Suppressor macrophage (primary cell): ENCODE results near the gene KCNQ2.
"Not testable (repeated sequence)": the region's sequence is repeated elsewhere in the genome, so short reads cannot be mapped to it uniquely, and the experiment has no call there.

Experiments
- DNase-seq, 4 experiments: peaks; one replicate each; pipeline ENCODE4 v3.0.0-alpha.2; 2020 to 2022

Gene KCNQ2

GRCh38 chr20:63490416-63490815, 18.0 kb upstream of the KCNQ2 start:
- DNase-seq, result no peak

DNA sequence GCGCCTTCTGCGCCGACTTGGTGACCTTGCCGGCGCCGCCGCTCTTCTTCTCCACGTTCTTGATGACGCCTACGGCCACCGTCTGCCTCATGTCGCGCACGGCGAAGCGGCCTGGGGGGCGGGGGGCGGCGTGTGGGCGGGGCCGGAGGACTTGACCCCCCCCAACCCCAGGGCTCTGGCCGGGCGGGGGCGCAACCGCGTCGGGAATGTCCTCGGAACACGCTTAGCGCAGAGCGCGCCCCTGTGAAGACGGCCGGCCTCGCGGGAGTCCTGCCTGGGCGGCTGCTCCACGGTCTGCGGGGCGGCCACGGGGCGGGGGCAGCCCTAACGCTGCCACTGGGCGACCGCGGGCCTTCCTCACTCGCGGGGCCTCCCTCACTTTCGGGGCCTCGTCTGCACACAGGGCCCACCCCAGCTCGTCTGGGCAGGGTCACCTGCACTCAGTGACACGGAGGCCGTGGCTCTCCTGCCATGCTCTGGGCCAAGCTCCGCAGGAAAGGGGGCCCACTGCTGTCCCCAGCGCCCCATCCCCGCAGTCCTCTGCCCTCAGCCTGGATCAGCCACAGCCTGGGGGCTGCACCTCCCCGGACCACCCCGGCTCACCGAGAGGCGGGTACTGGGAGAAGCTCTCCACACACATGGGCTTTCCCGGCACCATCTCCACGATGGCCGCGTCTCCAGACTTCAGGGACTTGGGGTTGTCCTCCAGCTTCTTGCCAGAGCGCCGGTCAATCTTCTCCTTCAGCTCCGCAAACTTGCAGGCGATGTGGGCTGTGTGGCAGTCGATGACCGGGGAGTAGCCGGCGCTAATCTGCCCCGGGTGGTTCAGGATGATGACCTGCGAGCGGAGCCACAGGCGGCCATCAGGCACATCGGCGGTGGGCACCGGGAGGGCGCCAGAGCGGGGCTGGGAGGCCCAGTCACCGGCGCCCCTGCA, 16.1 kb upstream of the KCNQ2 start:
- DNase-seq, result no peak

DNA sequence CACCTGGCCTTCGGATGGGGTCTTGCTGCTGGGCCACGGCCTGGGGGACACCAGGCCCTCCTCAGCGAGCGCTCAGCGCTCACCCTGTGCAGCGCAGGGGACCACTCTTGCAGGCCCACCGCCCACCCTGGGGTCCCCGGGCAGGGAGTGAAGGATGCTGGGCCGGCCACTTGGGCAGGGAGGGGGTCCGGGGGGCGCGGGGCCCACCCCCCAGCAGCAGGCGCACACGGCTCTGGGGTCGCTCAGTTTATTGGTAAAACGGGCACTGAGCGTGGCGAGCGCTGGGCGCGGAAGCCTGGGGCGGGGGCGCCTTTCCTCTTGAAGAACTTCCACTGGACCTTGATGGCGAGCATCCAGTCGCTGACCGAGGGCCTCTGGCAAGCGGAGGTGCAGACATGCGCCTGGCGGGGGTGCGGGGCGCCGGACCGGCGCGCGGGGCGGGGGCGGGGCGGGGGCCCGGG, 15.4 kb upstream of the KCNQ2 start:
- no peak for DNase-seq

DNA sequence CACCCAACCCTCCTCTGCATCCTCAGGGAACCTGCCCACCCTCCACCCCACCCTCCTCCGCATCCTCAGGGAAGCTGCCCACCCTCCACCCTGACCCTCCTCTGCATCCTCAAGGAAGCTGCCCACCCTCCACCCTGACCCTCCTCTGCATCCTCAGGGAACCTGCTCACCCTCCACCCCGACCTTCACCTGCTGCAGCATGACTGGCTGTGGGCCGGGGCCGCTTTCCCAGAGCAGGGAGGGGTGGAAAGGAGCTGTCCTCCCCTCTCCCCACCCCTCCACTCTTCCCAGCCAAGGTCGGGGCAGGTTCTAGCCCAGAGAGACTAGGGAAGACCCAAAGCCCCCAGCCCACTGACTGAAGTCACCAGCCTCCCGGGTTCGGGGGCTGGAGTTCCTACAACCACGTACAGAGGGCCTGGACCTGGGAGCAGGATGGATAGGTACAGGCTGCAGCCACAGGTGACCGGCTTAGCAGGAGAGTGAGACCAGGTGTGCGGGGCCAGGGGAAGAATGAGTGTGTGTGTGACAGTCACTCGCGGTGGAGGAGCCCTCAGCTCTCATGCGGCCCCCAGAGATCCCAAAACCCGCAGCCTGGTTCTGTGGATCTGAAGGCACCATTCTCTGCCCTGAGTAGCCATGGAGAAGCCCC, 14.8 kb upstream of the KCNQ2 start:
- DNase-seq, result no peak

- no peak for DNase-seq
Observed at GRCh38 chr20:63486300-63486855, 13.9 kb upstream of the KCNQ2 start.

- no peak for DNase-seq
Observed at GRCh38 chr20:63484651-63485403, 12.4 kb upstream of the KCNQ2 start.

DNA sequence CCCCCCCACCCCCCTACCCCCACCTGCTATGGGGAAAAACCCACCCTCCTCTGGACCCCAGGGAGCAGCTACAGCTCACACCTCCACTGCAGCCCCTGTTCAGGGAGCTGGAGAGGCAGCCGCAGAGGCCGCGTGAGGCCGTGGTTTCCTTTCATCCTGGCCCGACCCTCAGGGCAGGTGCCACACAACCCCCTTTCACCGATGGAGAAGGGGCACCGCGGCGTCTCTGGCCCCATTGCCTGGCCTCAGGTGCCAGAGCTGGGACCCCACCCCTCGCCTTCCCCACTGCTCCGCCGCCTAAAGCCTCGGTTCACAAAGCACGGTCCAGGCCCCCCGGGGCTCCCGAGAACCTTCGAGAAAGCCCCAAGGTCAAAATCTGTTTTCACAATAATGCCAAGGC, 11.8 kb upstream of the KCNQ2 start:
- DNase-seq, result no peak

DNA sequence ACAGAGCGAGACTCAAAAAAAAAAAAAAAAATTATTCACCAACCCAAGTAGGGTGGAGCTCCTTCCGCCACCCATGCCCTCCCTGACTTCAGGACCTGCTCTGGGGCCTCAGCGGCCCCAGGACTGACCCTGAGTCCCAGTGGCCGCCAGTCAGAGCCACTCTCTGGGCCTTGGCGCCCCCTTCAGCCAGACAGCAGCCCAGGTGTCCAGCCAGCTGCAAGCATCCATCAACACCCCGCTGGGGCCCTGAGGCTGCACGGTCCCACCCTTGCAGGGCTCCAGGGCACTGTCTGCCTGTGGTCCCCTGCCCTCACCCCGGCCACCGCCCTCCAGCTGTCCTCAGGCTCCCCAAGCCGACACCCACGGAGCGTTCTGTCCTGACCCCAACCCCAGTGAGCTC, 11.4 kb upstream of the KCNQ2 start:
- peak in 1 of 4 experiments; percentile 22 for DNase-seq

DNA sequence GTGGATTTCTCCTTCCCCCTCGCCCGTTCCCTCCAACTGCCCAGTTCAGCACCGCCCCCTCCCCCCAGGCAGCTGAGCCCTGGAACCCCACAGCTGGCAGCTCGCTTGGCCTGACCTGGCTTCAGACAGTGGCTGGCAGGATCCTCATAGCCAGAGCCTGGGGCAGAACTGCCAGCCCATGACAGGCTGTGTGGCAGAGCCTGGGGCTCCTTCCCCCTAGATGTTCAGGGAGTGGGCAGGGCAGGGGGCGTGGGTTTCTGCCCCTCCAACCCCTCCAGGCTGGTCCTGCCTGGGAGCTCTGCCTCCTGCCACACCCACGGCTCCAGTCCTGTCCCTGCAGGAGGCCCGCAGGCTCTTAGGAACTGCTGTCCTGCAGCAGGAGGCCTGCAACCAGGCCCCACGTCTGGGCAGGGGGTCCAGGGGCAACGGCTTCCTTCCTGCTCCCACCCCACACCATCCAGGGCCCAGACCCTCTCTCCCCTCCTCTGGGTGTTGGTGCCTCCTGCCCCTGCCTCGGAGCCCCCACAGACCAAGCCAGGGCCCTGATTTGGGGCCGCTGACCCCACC, 9.6 kb upstream of the KCNQ2 start:
- no peak for DNase-seq

GRCh38 chr20:63481503-63481902, 9.0 kb upstream of the KCNQ2 start:
- DNase-seq, result no peak

DNA sequence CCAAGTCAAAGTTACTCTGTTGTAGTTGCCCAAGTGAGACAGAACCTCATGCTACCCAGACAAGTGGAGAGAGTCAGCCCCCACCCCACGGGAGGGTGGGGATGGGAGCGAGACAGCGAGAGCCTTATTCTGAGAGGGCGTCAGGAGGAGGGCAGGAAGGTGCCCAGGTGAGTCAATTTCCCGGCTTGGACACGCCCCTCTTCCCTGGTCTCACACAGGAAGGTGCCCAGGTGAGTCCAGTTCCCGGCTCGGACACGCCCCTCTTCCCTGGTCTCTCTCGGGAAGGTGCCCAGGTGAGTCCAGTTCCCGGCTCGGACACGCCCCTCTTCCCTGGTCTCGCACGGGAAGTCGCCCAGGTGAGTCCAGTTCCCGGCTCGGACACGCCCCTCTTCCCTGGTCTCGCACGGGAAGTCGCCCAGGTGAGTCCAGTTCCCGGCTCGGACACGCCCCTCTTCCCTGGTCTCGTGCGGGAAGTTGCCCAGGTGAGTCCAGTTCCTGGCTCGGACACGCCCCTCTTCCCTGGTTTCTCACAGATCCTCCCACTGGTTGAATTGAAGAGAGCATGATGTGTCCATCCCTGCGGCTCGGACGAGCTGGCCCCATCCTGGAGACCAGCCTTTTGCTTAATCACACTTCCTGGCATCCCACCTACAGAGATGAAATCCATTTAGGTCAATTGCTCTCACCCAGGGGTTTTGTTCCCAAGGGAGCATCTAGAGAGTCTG, 7.4 kb upstream of the KCNQ2 start:
- DNase-seq, result not testable (repeated sequence)

GRCh38 chr20:63478346-63479302, 6.2 kb upstream of the KCNQ2 start:
- no peak for DNase-seq

GRCh38 chr20:63477944-63478343, 5.5 kb upstream of the KCNQ2 start:
- DNase-seq, result no peak

DNA sequence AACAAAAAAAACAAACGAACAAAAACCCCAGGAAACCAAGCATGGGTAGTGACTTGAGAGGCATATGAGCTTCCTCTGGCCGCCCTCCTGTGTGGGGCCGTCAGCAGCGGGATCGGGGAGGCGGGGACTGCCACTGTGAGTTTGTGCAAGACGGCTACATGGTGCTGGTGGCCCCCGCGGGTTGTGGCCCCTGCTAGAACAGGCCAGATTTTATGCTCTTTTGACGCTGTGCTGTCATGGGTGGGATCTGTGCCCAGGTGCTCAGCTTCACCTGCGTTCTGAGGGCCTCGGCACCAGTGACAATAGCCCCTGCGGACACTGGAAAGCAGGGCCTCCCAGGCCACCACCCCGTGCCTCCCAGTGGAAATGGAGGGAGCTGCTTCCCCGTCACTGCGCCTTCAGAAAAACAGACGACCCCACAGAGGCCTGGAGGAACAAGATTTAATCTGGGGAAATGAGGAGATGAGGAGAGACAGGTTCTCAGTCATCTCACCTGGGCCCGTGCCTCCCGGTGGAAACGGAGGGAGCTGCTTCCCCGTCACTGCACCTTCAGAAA, 4.7 kb upstream of the KCNQ2 start:
- DNase-seq, result no peak

- DNase-seq, result peak in 1 of 4 experiments; percentile 37
Observed at GRCh38 chr20:63475209-63475608, 2.8 kb upstream of the KCNQ2 start.

DNA sequence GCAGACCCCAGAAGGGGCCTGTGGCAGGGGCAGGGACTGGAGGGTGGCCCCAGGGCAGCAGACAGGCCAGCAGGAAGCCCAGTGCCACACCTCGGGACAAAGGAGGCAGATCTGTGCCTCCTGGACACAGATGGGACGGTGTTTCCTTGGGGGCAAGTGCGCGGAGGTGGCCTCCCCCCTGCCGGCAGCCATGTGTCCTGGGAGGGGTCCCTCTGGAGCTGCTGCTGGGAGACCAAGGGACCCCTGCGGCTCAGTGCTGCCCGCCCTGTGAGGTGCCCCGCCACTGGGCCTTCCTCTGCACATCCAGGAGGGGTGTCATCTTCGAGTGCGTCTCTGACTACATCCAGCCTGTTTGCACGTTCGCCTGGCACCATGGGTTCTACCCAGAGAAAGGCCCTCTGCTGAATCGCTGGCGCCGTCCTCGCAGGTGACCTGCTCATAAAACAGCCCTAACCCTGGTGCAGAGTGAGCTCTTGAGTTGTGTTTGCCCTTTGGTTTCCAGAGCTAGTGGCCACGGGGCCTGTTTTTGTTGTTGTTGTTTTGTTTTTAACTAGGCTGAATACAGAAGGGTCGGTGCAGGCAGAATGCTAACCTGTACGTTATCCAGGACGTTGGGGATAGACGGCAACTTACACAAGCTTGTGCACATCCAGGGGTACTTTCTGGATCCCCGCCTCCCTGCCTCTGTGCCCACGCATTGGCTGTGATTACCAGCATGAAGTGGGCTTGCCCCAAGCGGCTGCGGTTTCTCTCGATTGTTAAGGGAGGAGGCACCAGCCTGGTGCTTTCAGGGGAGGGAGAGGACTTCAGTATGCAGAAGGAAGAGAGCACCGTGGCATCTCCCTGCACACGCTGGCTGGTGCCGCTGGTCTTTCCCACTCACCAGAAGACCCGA, 1.3 kb upstream of the KCNQ2 start:
- no peak for DNase-seq

DNA sequence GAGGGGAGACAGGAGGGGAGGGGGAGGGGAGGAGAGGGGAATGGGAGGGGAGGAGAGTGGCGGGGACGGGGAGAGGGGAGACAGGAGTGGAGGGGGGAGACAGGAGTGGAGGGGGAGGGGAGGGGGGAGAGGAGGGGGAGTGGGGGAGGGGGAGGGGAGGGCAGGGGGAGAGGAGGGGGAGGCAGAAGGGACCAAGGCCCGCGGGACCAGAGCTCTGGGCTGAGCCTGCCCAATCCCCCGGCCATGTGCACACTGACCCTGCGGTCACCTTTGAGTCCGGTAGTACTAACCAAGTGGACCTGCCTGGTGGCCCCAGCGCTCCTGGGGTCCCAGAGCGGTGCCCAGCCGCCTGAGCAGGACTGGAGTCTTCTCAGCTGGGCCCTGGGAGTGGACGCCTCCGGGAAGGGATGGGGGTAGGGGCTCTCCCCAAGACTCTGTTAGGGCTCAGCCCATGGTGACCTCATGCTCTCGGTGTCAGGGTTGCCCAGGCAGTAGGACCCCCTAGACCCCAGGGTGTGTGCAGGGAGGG, 471 bp upstream of the KCNQ2 start:
- DNase-seq, result no peak

- DNase-seq, result no peak
Observed at GRCh38 chr20:63471717-63471980, 806 bp downstream of the KCNQ2 start.
